Measurements from ENCODE around the gene BACH2. TPM values are rescaled to one million over a fixed set of nuclear protein-coding genes. Genes with fewer than 3 reads are reported as not detected.

BACH2 gene
- total RNA-seq, 4 donors from 2014 or later, result 3.6 to 13.4 (median 7.5) TPM

- H3K4me3 ChIP-seq, result no peak overlapping the region
- ATAC-seq (no peak), DNase-seq (no peak)
- in situ Hi-C loops (cut with MboI; ENCODE audit: low sequenced_read_pairs in 4 of 4), result no loop called here
- no peak overlapping the region for H3K27ac ChIP-seq
- H3K4me1 ChIP-seq, result peaks cover 16 to 20% of the 10 kb centered on the region in 2 donors
- H3K27me3 ChIP-seq, result no peaks in the 10 kb centered on the region
- no peak for TF ChIP-seq POLR2A (IDR thresholded peaks at IDR 0.05)
- TF ChIP-seq, protein P1, sequence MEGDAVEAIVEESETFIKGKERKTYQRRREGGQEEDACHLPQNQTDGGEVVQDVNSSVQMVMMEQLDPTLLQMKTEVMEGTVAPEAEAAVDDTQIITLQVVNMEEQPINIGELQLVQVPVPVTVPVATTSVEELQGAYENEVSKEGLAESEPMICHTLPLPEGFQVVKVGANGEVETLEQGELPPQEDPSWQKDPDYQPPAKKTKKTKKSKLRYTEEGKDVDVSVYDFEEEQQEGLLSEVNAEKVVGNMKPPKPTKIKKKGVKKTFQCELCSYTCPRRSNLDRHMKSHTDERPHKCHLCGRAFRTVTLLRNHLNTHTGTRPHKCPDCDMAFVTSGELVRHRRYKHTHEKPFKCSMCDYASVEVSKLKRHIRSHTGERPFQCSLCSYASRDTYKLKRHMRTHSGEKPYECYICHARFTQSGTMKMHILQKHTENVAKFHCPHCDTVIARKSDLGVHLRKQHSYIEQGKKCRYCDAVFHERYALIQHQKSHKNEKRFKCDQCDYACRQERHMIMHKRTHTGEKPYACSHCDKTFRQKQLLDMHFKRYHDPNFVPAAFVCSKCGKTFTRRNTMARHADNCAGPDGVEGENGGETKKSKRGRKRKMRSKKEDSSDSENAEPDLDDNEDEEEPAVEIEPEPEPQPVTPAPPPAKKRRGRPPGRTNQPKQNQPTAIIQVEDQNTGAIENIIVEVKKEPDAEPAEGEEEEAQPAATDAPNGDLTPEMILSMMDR (IDR thresholded peaks at IDR 0.05 in 4 of 5, conservative IDR thresholded peaks at IDR 0.05 in 1 of 5), result no peak
- intact Hi-C loops (cut with DNase I; ENCODE audit: low total_unique reads), result no loop called here
- no peaks in the 10 kb centered on the region for H3K9me3 ChIP-seq
- peaks cover 0 to 15% of the 10 kb centered on the region in 2 donors for H3K36me3 ChIP-seq
Observed at GRCh38 chr6:90003941-90004340, 292.7 kb downstream of the BACH2 start.

GRCh38 chr6:90003069-90003795 is 293.4 kb downstream of the BACH2 start:
- TF ChIP-seq POLR2A (IDR thresholded peaks at IDR 0.05), result no peak
- TF ChIP-seq, protein P1 (IDR thresholded peaks at IDR 0.05 in 4 of 5, conservative IDR thresholded peaks at IDR 0.05 in 1 of 5), result no peak
- ATAC-seq, result peak; percentile 14 to 27
- H3K27me3 ChIP-seq, result no peaks in the 10 kb centered on the region
- no peak overlapping the region for H3K4me3 ChIP-seq
- in situ Hi-C loops (cut with MboI; ENCODE audit: low sequenced_read_pairs in 4 of 4), result no loop called here
- peak in 1 of 2 donors; percentile 23 for DNase-seq
- H3K9me3 ChIP-seq, result no peaks in the 10 kb centered on the region
- intact Hi-C loops (cut with DNase I; ENCODE audit: low total_unique reads), result no loop called here
- H3K4me1 ChIP-seq, result peaks cover 23 to 27% of the 10 kb centered on the region in 2 donors
- H3K27ac ChIP-seq, result no peak overlapping the region
- H3K36me3 ChIP-seq, result peaks cover 0 to 15% of the 10 kb centered on the region in 2 donors

- ATAC-seq (no peak), DNase-seq (no peak)
- Histone ChIP-seq H3K27ac (no peak overlapping the region), H3K4me1 (peaks cover 27 to 31% of the 10 kb centered on the region in 2 donors), H3K9me3 (no peaks in the 10 kb centered on the region), H3K27me3 (no peaks in the 10 kb centered on the region), H3K4me3 (no peak overlapping the region), H3K36me3 (no peaks in the 10 kb centered on the region)
- TF ChIP-seq POLR2A (IDR thresholded peaks at IDR 0.05), result no peak
- TF ChIP-seq, protein P1 (IDR thresholded peaks at IDR 0.05 in 4 of 5, conservative IDR thresholded peaks at IDR 0.05 in 1 of 5), result no peak
- intact Hi-C loops (cut with DNase I; ENCODE audit: low total_unique reads) (no loop called here), in situ Hi-C loops (cut with MboI; ENCODE audit: low sequenced_read_pairs in 4 of 4) (no loop called here)
Observed at GRCh38 chr6:90000864-90001731, 295.5 kb downstream of the BACH2 start.

GRCh38 chr6:89999945-90000825 is 296.5 kb downstream of the BACH2 start:
- Histone ChIP-seq H3K4me1 (peaks cover 27 to 31% of the 10 kb centered on the region in 2 donors), H3K9me3 (no peaks in the 10 kb centered on the region), H3K27ac (no peak overlapping the region), H3K4me3 (no peak overlapping the region), H3K27me3 (no peaks in the 10 kb centered on the region), H3K36me3 (no peaks in the 10 kb centered on the region)
- in situ Hi-C loops (cut with MboI; ENCODE audit: low sequenced_read_pairs in 4 of 4) (no loop called here), intact Hi-C loops (cut with DNase I; ENCODE audit: low total_unique reads) (no loop called here)
- no peak for TF ChIP-seq POLR2A (IDR thresholded peaks at IDR 0.05)
- TF ChIP-seq, protein P1 (IDR thresholded peaks at IDR 0.05 in 4 of 5, conservative IDR thresholded peaks at IDR 0.05 in 1 of 5), result peak in 1 of 5 experiments; percentile 12
- DNase-seq (no peak), ATAC-seq (peak; percentile 45 to 58)
